SK-N-SH treated with all-trans-retinoic acid at 6 μM for 48 hours (cell line): ENCODE measurements around the gene DEGS2.
"Not testable (repeated sequence)": the region's sequence is repeated elsewhere in the genome, so short reads cannot be mapped to it uniquely, and the experiment has no call there.

Experiments used
- ATAC-seq: fragments of 200-7000 bp; cut with Tn5 transposase; 3 replicates; pipeline ENCODE4 v1.9.1; 2020; ENCODE audit warnings: mild to moderate bottlenecking, moderate library complexity
- BACH2 ChIP-seq: fragments of 250-450 bp; sonication (Bioruptor Pico); IDR thresholded peaks from 2 replicates; pipeline ENCODE4 v1.9.0; 2021; ENCODE audit warnings: mild to moderate bottlenecking, borderline replicate concordance
- CSDC2 ChIP-seq: fragments of 250-450 bp; sonication (Bioruptor Pico); IDR thresholded peaks from 2 replicates; pipeline ENCODE4 v1.5.0; 2020; ENCODE audit warnings: mild to moderate bottlenecking, moderate library complexity
- GLIS3 ChIP-seq: fragments of 250-450 bp; sonication (Bioruptor Pico); IDR thresholded peaks from 2 replicates; pipeline ENCODE4 v1.5.0; 2020; ENCODE audit warnings: mild to moderate bottlenecking, moderate library complexity
- ISL1 ChIP-seq: fragments of 250-450 bp; sonication (Bioruptor Pico); IDR thresholded peaks from 2 replicates; pipeline ENCODE4 v2.1.2; 2022; ENCODE audit warnings: mild to moderate bottlenecking, moderate library complexity
- OSR1 ChIP-seq: fragments of 250-450 bp; sonication (Bioruptor Pico); IDR thresholded peaks from 2 replicates; pipeline ENCODE4 v1.8.0; 2022; ENCODE audit warnings: moderate library complexity, mild to moderate bottlenecking, inconsistent platforms
- PPARA ChIP-seq: fragments of 250-450 bp; sonication (Bioruptor Pico); IDR thresholded peaks from 2 replicates; pipeline ENCODE4 v1.5.0; 2020; ENCODE audit warnings: mild to moderate bottlenecking, borderline replicate concordance
- SNAI2 ChIP-seq: fragments of 250-450 bp; sonication (Bioruptor Pico); IDR thresholded peaks from 2 replicates; pipeline ENCODE4 v1.5.0; 2020; ENCODE audit warnings: mild to moderate bottlenecking, moderate library complexity
- TCF4 ChIP-seq: fragments of 250-450 bp; sonication (Bioruptor Pico); IDR thresholded peaks from 2 replicates; pipeline ENCODE4 v1.8.0; 2021; ENCODE audit warnings: mild to moderate bottlenecking, moderate library complexity, borderline replicate concordance
- ZC3H10 ChIP-seq: fragments of 250-450 bp; sonication (Bioruptor Pico); IDR thresholded peaks from 2 replicates; pipeline ENCODE4 v1.5.1; 2021; ENCODE audit warnings: mild to moderate bottlenecking, moderate library complexity
- ZFP3 ChIP-seq: fragments of 250-450 bp; sonication (Bioruptor Pico); IDR thresholded peaks from 2 replicates; pipeline ENCODE4 v1.5.0; 2020; ENCODE audit warnings: mild to moderate bottlenecking, moderate library complexity
- ZNF70 ChIP-seq: fragments of 450-650 bp; formaldehyde crosslinking; IDR thresholded peaks from 2 replicates; pipeline ENCODE4 v1.5.0; 2020; ENCODE audit warnings: mild to moderate bottlenecking, moderate library complexity
- TF ChIP-seq, protein P1 (sequence below): fragments of 250-450 bp; sonication (Bioruptor Pico); IDR thresholded peaks from 2 replicates; pipeline ENCODE4 v1.8.0; 2020; ENCODE audit warnings: mild to moderate bottlenecking, moderate library complexity, borderline replicate concordance
- TF ChIP-seq, protein P2 (sequence below): fragments of 250-450 bp; sonication (Bioruptor Pico); IDR thresholded peaks from 2 replicates; pipeline ENCODE4 v1.5.1; 2021; ENCODE audit warnings: mild to moderate bottlenecking, moderate library complexity
- TF ChIP-seq, protein P3 (sequence below): fragments of 250-450 bp; sonication (Bioruptor Pico); IDR thresholded peaks from 2 replicates; pipeline ENCODE4 v1.5.0; 2020; ENCODE audit warnings: mild to moderate bottlenecking, moderate library complexity
- TF ChIP-seq, protein P4 (sequence below): fragments of 250-450 bp; sonication (Bioruptor Pico); IDR thresholded peaks from 2 replicates; pipeline ENCODE4 v1.8.0; 2021; ENCODE audit warnings: low read depth, mild to moderate bottlenecking, moderate library complexity, borderline replicate concordance
- TF ChIP-seq, protein P5 (sequence below): fragments of 250-450 bp; sonication (Bioruptor Pico); IDR thresholded peaks from 2 replicates; pipeline ENCODE4 v1.5.1; 2020; ENCODE audit warnings: low read depth, mild to moderate bottlenecking, moderate library complexity

DEGS2 gene

DNA sequence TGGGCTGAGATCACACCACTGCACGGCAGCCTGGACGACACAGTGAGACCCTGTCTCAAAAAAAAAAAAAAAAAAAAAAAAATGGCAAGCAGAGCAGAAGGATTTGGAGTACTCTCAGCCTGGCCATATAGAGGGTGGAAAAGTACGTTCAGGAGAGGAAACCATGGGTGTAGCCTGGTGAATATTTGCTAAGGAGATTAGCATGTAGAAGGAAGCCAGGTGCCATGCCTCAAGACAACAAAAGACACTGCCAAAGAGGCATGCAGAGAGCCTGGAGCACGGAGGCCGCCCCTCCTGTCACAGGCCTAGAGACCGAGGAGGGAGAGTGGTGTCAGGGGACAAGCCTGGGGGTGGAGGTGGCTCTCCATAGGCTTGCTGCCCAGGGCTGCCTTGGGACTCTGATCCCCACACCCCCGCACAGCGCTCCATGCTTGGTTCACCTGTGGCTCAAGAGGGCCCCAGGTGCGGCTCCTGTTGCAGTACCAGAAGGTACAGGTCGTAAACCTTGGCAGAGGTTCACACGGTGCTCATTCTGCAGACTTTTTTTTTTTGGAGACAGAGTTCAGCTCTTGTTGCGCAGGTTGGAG is 27.9 kb upstream of the DEGS2 start (continued):
- TF ChIP-seq, protein P1, sequence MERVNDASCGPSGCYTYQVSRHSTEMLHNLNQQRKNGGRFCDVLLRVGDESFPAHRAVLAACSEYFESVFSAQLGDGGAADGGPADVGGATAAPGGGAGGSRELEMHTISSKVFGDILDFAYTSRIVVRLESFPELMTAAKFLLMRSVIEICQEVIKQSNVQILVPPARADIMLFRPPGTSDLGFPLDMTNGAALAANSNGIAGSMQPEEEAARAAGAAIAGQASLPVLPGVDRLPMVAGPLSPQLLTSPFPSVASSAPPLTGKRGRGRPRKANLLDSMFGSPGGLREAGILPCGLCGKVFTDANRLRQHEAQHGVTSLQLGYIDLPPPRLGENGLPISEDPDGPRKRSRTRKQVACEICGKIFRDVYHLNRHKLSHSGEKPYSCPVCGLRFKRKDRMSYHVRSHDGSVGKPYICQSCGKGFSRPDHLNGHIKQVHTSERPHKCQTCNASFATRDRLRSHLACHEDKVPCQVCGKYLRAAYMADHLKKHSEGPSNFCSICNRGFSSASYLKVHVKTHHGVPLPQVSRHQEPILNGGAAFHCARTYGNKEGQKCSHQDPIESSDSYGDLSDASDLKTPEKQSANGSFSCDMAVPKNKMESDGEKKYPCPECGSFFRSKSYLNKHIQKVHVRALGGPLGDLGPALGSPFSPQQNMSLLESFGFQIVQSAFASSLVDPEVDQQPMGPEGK (CRISPR knock-in tag): no peak
- TF ChIP-seq TCF4 (CRISPR knock-in tag): no peak
- TF ChIP-seq OSR1: no peak
- TF ChIP-seq, protein P2, sequence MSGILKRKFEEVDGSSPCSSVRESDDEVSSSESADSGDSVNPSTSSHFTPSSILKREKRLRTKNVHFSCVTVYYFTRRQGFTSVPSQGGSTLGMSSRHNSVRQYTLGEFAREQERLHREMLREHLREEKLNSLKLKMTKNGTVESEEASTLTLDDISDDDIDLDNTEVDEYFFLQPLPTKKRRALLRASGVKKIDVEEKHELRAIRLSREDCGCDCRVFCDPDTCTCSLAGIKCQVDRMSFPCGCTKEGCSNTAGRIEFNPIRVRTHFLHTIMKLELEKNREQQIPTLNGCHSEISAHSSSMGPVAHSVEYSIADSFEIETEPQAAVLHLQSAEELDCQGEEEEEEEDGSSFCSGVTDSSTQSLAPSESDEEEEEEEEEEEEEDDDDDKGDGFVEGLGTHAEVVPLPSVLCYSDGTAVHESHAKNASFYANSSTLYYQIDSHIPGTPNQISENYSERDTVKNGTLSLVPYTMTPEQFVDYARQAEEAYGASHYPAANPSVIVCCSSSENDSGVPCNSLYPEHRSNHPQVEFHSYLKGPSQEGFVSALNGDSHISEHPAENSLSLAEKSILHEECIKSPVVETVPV (CRISPR knock-in tag): no peak
- no peak for TF ChIP-seq ZNF70
- TF ChIP-seq ZFP3 (CRISPR knock-in tag): no peak
- no peak for TF ChIP-seq BACH2 (CRISPR knock-in tag)
- no peak for TF ChIP-seq SNAI2 (CRISPR knock-in tag)
- no peak for TF ChIP-seq GLIS3
- TF ChIP-seq, protein P3, sequence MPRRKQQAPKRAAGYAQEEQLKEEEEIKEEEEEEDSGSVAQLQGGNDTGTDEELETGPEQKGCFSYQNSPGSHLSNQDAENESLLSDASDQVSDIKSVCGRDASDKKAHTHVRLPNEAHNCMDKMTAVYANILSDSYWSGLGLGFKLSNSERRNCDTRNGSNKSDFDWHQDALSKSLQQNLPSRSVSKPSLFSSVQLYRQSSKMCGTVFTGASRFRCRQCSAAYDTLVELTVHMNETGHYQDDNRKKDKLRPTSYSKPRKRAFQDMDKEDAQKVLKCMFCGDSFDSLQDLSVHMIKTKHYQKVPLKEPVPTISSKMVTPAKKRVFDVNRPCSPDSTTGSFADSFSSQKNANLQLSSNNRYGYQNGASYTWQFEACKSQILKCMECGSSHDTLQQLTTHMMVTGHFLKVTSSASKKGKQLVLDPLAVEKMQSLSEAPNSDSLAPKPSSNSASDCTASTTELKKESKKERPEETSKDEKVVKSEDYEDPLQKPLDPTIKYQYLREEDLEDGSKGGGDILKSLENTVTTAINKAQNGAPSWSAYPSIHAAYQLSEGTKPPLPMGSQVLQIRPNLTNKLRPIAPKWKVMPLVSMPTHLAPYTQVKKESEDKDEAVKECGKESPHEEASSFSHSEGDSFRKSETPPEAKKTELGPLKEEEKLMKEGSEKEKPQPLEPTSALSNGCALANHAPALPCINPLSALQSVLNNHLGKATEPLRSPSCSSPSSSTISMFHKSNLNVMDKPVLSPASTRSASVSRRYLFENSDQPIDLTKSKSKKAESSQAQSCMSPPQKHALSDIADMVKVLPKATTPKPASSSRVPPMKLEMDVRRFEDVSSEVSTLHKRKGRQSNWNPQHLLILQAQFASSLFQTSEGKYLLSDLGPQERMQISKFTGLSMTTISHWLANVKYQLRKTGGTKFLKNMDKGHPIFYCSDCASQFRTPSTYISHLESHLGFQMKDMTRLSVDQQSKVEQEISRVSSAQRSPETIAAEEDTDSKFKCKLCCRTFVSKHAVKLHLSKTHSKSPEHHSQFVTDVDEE (CRISPR knock-in tag): no peak

DNA sequence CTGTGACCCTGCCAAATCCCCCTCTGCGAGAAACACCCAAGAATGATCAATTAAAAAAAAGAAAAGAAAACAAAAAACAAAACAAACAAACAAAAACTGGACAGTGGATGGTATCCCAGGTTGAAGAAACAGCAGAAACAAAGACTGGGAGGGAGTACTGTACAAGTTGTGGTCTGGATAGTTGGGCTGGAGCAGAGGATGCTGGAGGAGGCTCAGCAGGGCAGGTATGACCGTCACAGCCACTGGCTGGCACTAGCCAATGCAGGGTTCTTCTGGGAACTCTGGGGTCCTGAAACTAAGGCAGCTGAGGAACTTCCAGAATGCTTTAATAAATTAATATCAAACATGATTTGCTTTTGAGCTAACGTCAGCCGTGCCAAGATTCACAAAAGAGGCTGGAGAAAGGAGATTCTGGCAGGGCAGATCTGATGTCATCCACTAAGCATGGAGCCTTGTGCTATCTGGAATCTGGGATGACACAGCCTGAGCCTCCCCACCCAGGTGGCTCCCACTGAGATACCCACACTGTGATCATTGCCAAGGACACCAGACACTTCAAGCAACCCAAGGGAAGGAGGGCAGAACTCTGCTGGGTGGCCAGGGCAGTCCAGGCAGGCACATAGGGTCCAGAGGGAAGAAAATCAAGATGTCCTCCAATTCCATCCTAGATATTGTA is 22.6 kb upstream of the DEGS2 start:
- peak; percentile 51; the same call in 2 of the 3 replicates for ATAC-seq

DNA sequence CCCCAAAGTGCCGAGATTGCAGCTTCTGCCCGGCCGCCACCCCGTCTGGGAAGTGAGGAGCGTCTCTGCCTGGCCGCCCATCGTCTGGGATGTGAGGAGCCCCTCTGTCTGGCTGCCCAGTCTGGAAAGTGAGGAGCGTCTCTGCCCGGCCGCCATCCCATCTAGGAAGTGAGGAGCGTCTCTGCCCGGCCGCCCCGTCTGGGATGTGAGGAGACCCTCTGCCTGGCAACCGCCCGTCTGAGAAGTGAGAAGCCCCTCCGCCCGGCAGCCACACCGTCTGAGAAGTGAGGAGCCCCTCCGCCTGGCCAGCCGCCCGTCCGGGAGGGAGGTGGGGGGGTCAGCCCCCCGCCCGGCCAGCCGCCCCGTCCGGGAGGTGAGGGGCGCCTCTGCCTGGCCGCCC is 21.2 kb upstream of the DEGS2 start:
- not testable (repeated sequence) for ATAC-seq

DNA sequence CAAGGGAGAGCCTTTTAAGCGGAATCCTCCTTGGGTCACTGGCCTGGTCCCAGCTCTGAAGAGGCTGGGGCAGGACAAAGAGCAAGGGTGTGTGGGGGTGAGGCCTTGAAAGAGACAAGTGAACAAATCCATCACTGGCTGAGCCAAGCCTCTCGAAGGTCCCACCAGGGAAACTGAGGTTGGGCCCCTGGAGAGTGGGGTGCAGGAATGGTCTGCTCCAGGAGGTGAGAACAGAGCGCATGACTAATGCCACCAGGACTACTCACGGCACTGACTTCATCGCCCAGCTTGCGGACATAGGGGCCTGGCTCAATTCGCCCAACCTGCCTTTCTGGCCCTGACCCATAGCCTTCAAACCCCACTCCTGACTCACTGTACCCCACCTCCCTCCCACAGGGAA is 19.2 kb upstream of the DEGS2 start:
- TF ChIP-seq PPARA (CRISPR knock-in tag) (no peak), GLIS3 (no peak), TCF4 (CRISPR knock-in tag) (no peak), ZNF70 (no peak), ISL1 (CRISPR knock-in tag) (no peak), CSDC2 (CRISPR knock-in tag) (no peak), ZC3H10 (CRISPR knock-in tag) (no peak)
- TF ChIP-seq, protein P3 (CRISPR knock-in tag): no peak
- TF ChIP-seq, protein P4, sequence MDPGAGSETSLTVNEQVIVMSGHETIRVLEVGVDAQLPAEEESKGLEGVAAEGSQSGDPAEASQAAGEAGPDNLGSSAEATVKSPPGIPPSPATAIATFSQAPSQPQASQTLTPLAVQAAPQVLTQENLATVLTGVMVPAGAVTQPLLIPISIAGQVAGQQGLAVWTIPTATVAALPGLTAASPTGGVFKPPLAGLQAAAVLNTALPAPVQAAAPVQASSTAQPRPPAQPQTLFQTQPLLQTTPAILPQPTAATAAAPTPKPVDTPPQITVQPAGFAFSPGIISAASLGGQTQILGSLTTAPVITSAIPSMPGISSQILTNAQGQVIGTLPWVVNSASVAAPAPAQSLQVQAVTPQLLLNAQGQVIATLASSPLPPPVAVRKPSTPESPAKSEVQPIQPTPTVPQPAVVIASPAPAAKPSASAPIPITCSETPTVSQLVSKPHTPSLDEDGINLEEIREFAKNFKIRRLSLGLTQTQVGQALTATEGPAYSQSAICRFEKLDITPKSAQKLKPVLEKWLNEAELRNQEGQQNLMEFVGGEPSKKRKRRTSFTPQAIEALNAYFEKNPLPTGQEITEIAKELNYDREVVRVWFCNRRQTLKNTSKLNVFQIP (CRISPR knock-in tag): no peak
- TF ChIP-seq, protein P5, sequence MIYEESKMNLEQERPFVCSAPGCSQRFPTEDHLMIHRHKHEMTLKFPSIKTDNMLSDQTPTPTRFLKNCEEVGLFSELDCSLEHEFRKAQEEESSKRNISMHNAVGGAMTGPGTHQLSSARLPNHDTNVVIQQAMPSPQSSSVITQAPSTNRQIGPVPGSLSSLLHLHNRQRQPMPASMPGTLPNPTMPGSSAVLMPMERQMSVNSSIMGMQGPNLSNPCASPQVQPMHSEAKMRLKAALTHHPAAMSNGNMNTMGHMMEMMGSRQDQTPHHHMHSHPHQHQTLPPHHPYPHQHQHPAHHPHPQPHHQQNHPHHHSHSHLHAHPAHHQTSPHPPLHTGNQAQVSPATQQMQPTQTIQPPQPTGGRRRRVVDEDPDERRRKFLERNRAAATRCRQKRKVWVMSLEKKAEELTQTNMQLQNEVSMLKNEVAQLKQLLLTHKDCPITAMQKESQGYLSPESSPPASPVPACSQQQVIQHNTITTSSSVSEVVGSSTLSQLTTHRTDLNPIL (CRISPR knock-in tag): no peak
- TF ChIP-seq, all 23 proteins: peak for 0
- no peak for ATAC-seq
